HEK293T (cell line): ENCODE measurements around the gene KLHL4.

Experiments used
- BHLHE40 ChIP-seq: fragments of 450-650 bp; IDR thresholded peaks from 2 replicates; pipeline ENCODE4 v1.6.1; 2016; ENCODE audit warnings: mild to moderate bottlenecking, moderate library complexity, borderline replicate concordance
- CTBP1 ChIP-seq: fragments of 450-650 bp; IDR thresholded peaks from 2 replicates; pipeline ENCODE4 v1.6.1; 2016; ENCODE audit warnings: borderline replicate concordance
- FOXK2 ChIP-seq: fragments of 450-650 bp; IDR thresholded peaks from 2 replicates; pipeline ENCODE4 v1.6.1; 2016; ENCODE audit warnings: mild to moderate bottlenecking
- ZNF384 ChIP-seq: fragments of 450-650 bp; IDR thresholded peaks from 2 replicates; pipeline ENCODE4 v1.6.1; 2016

DNA sequence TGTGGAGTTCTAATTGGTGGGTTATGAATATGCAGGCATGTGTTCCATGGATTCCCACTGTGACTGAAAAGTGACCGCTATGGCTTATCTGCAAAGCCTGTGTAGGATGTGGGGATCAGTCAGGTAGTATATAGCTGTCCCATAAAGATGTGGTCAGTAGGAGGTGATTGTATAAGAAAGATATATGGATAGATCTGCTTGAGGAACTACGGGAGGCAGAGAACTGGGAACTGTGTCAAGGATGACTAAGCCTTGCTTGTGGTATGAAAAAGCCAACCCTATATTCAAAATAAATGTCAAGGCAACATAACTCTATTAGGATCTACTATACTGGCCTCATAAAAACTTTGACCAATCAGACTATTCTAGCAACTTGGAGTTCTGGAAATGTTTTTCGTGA is 185.2 kb downstream of the KLHL4 start:
- TF ChIP-seq BHLHE40 = no peak
- no peak for TF ChIP-seq ZNF384
- TF ChIP-seq FOXK2 = no peak
- TF ChIP-seq CTBP1 = no peak
